SK-N-SH (cell line): ENCODE results near the gene COL26A1. TPM values are rescaled to one million over a fixed set of nuclear protein-coding genes. Genes with fewer than 3 reads are reported as not detected.
"Not testable (repeated sequence)": the region's sequence is repeated elsewhere in the genome, so short reads cannot be mapped to it uniquely, and the experiment has no call there.

ENCODE experiments used
- CTCF ChIA-PET: fragments of 300-600, 350-600 bp; formaldehyde crosslinking; extraction: SDS; loops from one replicate; lab custom pipeline; 2021; lab: Yijun Ruan, JAX
- POLR2A ChIA-PET: fragments of 350-600 bp; sonication (Branson Sonifier 250); formaldehyde crosslinking; extraction: SDS; loops from one replicate; lab custom pipeline; 2020; ENCODE audit warnings: antibody characterized with exemption, inconsistent platforms; lab: Yijun Ruan, JAX
- DNase-seq: peaks from one replicate; pipeline ENCODE4 v3.0.0; 2012
- H2AFZ ChIP-seq: fragments of 200-600 bp; sonication (generic); 2 replicates; pipeline ENCODE4 v1.8.1; 2016; ENCODE audit warnings: antibody characterized with exemption, mild to moderate bottlenecking, low read depth
- H3F3A ChIP-seq: fragments of 200-600 bp; sonication (generic); replicated peaks from 2 replicates; pipeline ENCODE3; 2016; ENCODE audit warnings: antibody characterized with exemption, mild to moderate bottlenecking; ENCODE audit not compliant: insufficient read depth
- H3K27ac ChIP-seq, 2 experiments: fragments of 200-500 bp in 1 of 2; fragments of 200-600 bp in 1 of 2; sonication (Bioruptor generic) in 1 of 2; sonication (generic), shearing (Covaris generic) in 1 of 2; 2 replicates each; pipeline versions ENCODE4 v1.5.1 to v1.6.1; 2014 to 2016; ENCODE audit warnings: low read depth in 2 of 2, inconsistent platforms in 1 of 2, low read length in 1 of 2, mild to moderate bottlenecking in 1 of 2, mixed read lengths in 1 of 2
- H3K27me3 ChIP-seq: fragments of 200-600 bp; sonication (generic), shearing (Covaris generic); 2 replicates; pipeline ENCODE4 v1.6.1; 2016; ENCODE audit warnings: mixed run types; ENCODE audit not compliant: insufficient read depth
- H3K36me3 ChIP-seq, 2 experiments: fragments of 200-500 bp in 1 of 2; fragments of 200-600 bp in 1 of 2; sonication (Bioruptor generic) in 1 of 2; sonication (generic) in 1 of 2; replicated peaks in 1 of 2; 2 replicates each; pipeline versions ENCODE3 to v1.5.1; 2014 to 2016; ENCODE audit warnings: low read length in 1 of 2, mild to moderate bottlenecking in 1 of 2; ENCODE audit not compliant: insufficient read depth in 2 of 2, control insufficient read depth in 1 of 2
- H3K4me1 ChIP-seq, 2 experiments: fragments of 200-500 bp in 1 of 2; fragments of 200-600 bp in 1 of 2; sonication (Bioruptor generic) in 1 of 2; sonication (generic), shearing (Covaris generic) in 1 of 2; 2 replicates each; pipeline versions ENCODE4 v1.5.1 to v1.6.1; 2014 to 2016; ENCODE audit warnings: low read depth in 1 of 2, low read length in 1 of 2, mixed run types in 1 of 2; ENCODE audit not compliant: insufficient read depth in 2 of 2, control insufficient read depth in 1 of 2
- H3K4me2 ChIP-seq: fragments of 200-600 bp; sonication (generic), shearing (Covaris generic); 2 replicates; pipeline ENCODE4 v1.6.1; 2017; ENCODE audit warnings: mixed run types
- H3K4me3 ChIP-seq, 2 experiments: fragments of 200-500 bp in 1 of 2; fragments of 200-600 bp in 1 of 2; sonication (Bioruptor generic) in 1 of 2; sonication (generic), shearing (Covaris generic) in 1 of 2; 2 replicates each; pipeline versions ENCODE4 v1.5.1 to v1.8.1; 2014 to 2016; ENCODE audit warnings: low read depth in 2 of 2, inconsistent platforms in 1 of 2, low read length in 1 of 2, mild to moderate bottlenecking in 1 of 2, mixed read lengths in 1 of 2, moderate library complexity in 1 of 2
- H3K79me2 ChIP-seq: fragments of 200-600 bp; sonication (generic); 2 replicates; pipeline ENCODE4 v1.8.1; 2017; ENCODE audit warnings: mild to moderate bottlenecking; ENCODE audit not compliant: insufficient read depth
- H3K9ac ChIP-seq: fragments of 200-600 bp; sonication (generic); 2 replicates; pipeline ENCODE4 v1.6.1; 2017; ENCODE audit warnings: mixed run types
- H3K9me2 ChIP-seq: fragments of 200-600 bp; sonication (generic); 2 replicates; pipeline ENCODE4 v1.6.1; 2017; ENCODE audit warnings: mixed run types
- H3K9me3 ChIP-seq: fragments of 200-600 bp; sonication (generic); 2 replicates; pipeline ENCODE4 v1.6.1; 2017; ENCODE audit warnings: mixed run types, mild to moderate bottlenecking, moderate library complexity
- H4K20me1 ChIP-seq: fragments of 200-600 bp; sonication (generic); 2 replicates; pipeline ENCODE4 v1.6.1; 2017; ENCODE audit warnings: mild to moderate bottlenecking, mixed run types; ENCODE audit not compliant: insufficient read depth
- CHD2 ChIP-seq: fragments of 150-350 bp; IDR thresholded peaks from 2 replicates; pipeline ENCODE4 v1.6.1; 2018; ENCODE audit warnings: low read length; ENCODE audit not compliant: partially characterized antibody
- GABPA ChIP-seq: IDR thresholded peaks from 2 replicates; pipeline ENCODE4 v1.4.0; 2012; ENCODE audit warnings: low read depth, mild to moderate bottlenecking
- GATA2 ChIP-seq: sonication (generic); formaldehyde crosslinking; IDR thresholded peaks from 2 replicates; pipeline ENCODE4 v1.5.0; 2020; ENCODE audit warnings: mild to moderate bottlenecking, missing genetic modification reagents
- MAX ChIP-seq: IDR thresholded peaks from 2 replicates; pipeline ENCODE4 v1.4.0; 2012; ENCODE audit warnings: low read depth
- MXI1 ChIP-seq: IDR thresholded peaks from 2 replicates; pipeline ENCODE4 v1.6.1; 2012; ENCODE audit warnings: mild to moderate bottlenecking, low read depth, low read length, improper control_type of control experiment
- NFIC ChIP-seq: IDR thresholded peaks from 2 replicates; pipeline ENCODE4 v1.4.0; 2012; ENCODE audit warnings: borderline replicate concordance
- PBX3 ChIP-seq: IDR thresholded peaks from 2 replicates; pipeline ENCODE4; 2012
- RCOR1 ChIP-seq: fragments of 150-350 bp; IDR thresholded peaks from 2 replicates; pipeline ENCODE4 v1.6.1; 2017; ENCODE audit warnings: antibody characterized with exemption, low read length
- SMC3 ChIP-seq: IDR thresholded peaks from 2 replicates; pipeline ENCODE4 v1.6.1; 2012; ENCODE audit warnings: low read depth, low read length, improper control_type of control experiment
- TCF12 ChIP-seq: IDR thresholded peaks from 2 replicates; pipeline ENCODE4 v1.4.0; 2012
- TEAD4 ChIP-seq: IDR thresholded peaks from 2 replicates; pipeline ENCODE4 v1.4.0; 2012; ENCODE audit warnings: mild to moderate bottlenecking, borderline replicate concordance; ENCODE audit not compliant: insufficient read depth
- ZBTB33 ChIP-seq: IDR thresholded peaks from 2 replicates; pipeline ENCODE4 v1.4.0; 2012; ENCODE audit warnings: low read depth, borderline replicate concordance
- WGBS: methylation state at CpG from one replicate; pipeline ENCODE4 v1.1.6; 2017; ENCODE audit warnings: low lambda C conversion rate; 5-methylcytosine and 5-hydroxymethylcytosine counted together
- polyA plus RNA-seq, 3 experiments: library from polyadenylated mRNA; depleted of rRNA; stranded (reverse); fragments of >200 nt; gene quantifications; 2 replicates each; pipeline ENCODE4 v1.2.3, GENCODE V29; 2012

The COL26A1 gene
- polyA plus RNA-seq, 1 of the 3 experiments (the other 2 are of a cell fraction): 0.05 TPM

GRCh38 chr7:101560856-101561255 lies 198.2 kb downstream of the COL26A1 start:
- H3K36me3 ChIP-seq: no peaks in the 10 kb centered on the region
- no peak overlapping the region for H3K27ac ChIP-seq
- DNase-seq: no peak
- no peak overlapping the region for H2AFZ ChIP-seq
- H3K4me2 ChIP-seq: no peak overlapping the region
- 0 out of 2 replicates have a peak, but pooled peaks cover 5% of the 10 kb centered on the region for H3K27me3 ChIP-seq
- no peaks in the 10 kb centered on the region for H3K79me2 ChIP-seq
- 73% methylated on average over 7 of the region's 7 CpGs for WGBS
- H3K9me2 ChIP-seq: no peaks in the 10 kb centered on the region
- H3K4me3 ChIP-seq: no peak overlapping the region
- no peak overlapping the region for H3K9ac ChIP-seq
- no peaks in the 10 kb centered on the region for H4K20me1 ChIP-seq
- TF ChIP-seq SMC3: no peak
- no peak for TF ChIP-seq MAX
- TF ChIP-seq TCF12: no peak
- no peak for TF ChIP-seq GABPA
- no peak for TF ChIP-seq MXI1
- TF ChIP-seq PBX3: no peak
- no peak for TF ChIP-seq GATA2 (CRISPR knock-in tag)
- no peak for TF ChIP-seq NFIC
- no peak for TF ChIP-seq CHD2
- TF ChIP-seq ZBTB33: no peak
- TF ChIP-seq TEAD4: no peak
- no peak for TF ChIP-seq RCOR1
- no peaks in the 10 kb centered on the region for H3K9me3 ChIP-seq
- POLR2A ChIA-PET: no interaction called here
- no peaks in the 10 kb centered on the region for H3F3A ChIP-seq
- no peaks in the 10 kb centered on the region; a peak in 1 of 4 replicates for H3K4me1 ChIP-seq
- CTCF ChIA-PET: interaction anchor here (0.8 to 4.2 kb wide), 3 partner anchors 18 to 43 kb away, joined by 3 to 35 read pairs (median 3); no protein-coding TSS in a partner anchor

GRCh38 chr7:101561293-101561692 lies 198.6 kb downstream of the COL26A1 start:
- H3K36me3 ChIP-seq, H3K4me3 ChIP-seq, H3K4me1 ChIP-seq, DNase-seq, H3K27me3 ChIP-seq, H3F3A ChIP-seq, H3K9me2 ChIP-seq, H3K4me2 ChIP-seq, H3K9me3 ChIP-seq, H3K27ac ChIP-seq, H2AFZ ChIP-seq, POLR2A ChIA-PET, H3K79me2 ChIP-seq, H3K9ac ChIP-seq, H4K20me1 ChIP-seq: not testable (repeated sequence)
- 57% methylated on average over 3 of the region's 3 CpGs for WGBS
- CTCF ChIA-PET: interaction anchor here (0.8 to 4.2 kb wide), 4 partner anchors 18 to 42 kb away, joined by 3 to 35 read pairs (median 10); no protein-coding TSS in a partner anchor
